GM19043 (cell line): Measurements from ENCODE around the gene JAK1.
"Not testable (repeated sequence)": the region's sequence is repeated elsewhere in the genome, so short reads cannot be mapped to it uniquely, and the experiment has no call there.

Experiments
- ATAC-seq: cut with Tn5 transposase; IDR thresholded peaks from one replicate; pipeline ENCODE4 v1.9.1; 2021; ENCODE audit warnings: low read depth; ENCODE audit not compliant: unreplicated experiment

JAK1 gene

DNA sequence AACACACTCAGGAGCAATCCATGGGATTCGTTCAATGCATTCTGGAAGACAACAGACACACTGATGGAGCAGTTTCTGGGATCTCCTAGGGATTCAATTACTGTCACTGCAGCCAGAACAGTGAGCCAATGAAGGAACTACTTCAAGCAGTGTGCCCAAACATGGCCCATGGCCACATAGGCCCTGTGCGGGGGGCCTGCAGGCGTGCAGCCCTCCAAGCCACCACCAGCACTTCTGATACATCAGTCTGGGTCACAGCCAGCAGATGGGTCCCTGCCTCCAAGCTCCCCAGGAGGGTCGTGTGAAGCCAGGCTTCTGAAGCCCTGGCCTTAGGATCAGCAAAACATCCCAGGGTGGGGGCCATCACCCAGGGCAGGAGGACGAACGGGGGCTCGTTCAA is 122.2 kb downstream of the JAK1 start:
- ATAC-seq = no peak

DNA sequence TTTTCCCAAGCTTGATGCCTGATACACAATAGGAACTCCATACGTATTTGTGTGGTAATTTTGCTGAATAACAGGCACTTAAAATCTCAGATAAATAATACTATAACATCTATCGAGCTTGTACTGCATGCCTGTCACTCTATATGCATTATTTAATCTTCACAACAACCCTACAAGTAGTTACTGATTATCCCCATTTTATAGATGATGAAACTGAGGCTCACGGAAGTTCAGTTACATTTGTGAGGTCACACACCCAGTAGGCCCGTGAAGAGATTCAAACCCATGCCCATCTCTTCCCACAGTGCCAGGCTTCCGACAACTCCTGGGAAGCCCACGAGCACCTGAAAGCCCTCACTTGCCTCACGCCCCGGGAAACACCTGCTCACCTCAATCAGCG is 122.7 kb downstream of the JAK1 start:
- ATAC-seq = no peak

DNA sequence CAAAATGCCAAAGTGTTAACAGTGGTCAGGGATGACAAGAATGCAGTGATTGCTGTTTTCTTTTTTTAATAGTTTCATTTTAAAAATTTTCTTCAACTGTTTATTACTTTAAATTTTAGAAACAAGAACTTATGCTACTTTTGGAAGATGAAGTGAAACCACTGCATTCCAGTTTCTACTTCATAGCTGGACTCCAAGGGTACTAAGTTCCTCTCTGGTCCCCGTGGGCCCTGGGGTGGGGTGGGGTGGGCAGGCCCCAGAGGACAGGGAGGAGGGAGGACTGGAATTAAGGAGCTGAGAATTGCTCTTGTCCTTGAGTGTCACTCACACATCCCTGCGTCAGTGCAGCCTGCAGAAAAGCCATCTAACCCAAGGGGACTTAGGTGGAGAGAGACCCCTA is 124.1 kb downstream of the JAK1 start:
- no peak for ATAC-seq

DNA sequence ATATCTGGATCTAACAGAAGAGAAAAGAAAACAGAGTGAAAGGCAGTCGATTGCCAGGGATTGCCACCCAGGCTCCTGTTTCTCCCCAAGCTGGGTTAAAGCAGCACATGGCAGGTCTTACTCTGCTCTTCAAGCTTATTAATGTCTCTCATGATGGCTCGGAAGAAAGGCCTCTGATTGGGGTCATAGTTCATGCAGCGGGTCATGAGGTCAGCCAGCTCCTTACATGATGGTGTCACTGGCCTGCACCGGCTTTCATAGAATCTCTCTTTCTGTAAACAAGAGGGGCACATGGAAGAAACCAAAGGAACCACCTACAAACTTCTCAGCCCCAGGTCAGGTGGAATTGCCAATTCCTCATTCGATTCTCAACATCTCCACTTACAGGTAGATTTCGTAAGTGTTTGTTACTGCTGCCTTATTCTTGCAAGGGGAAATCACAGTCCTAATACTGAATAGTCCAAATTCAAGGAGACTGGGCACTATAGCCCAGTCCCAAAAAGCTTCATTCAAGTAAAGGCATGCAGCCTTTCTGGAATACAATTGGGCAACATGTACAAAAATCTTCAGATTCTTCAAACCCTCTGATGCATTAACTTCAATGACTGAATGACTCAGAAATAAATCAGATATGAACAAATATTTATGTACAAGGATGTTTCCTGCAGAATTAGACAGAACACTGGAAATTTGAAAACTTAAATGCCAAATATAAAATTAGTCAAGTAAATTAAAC is 124.9 kb downstream of the JAK1 start:
- ATAC-seq = no peak

DNA sequence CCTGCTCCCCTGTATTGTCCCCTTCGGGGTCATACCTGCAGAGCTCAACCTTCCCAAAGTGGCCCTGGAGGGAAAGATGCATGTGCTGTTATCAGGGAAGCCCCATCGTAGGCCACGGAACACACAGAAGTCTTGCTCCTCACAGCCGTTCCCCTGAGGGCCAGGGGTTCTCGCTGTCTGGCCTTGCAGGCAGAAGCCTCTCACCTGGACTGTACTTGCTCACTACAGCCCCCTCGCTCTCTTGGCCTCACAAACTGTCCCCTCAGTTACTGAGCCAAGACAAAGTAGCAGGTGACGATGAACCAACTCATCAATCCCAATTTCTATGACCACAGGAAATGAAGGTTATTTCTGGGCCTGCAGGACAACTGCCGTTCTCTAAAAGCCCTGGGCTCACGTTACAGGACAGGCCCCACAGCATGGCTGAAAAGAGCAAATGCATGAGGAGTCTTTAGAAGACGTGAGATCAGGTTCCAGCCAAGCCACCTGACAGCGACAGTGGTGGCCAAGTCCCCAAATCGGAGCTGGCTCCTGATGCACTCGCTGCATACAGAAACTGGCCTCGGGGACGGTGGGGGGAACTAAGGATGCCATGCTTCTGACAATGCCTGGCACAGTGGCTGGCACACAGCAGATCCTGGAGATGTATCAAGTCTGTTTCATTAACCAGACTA is 126.5 kb downstream of the JAK1 start:
- no peak for ATAC-seq

DNA sequence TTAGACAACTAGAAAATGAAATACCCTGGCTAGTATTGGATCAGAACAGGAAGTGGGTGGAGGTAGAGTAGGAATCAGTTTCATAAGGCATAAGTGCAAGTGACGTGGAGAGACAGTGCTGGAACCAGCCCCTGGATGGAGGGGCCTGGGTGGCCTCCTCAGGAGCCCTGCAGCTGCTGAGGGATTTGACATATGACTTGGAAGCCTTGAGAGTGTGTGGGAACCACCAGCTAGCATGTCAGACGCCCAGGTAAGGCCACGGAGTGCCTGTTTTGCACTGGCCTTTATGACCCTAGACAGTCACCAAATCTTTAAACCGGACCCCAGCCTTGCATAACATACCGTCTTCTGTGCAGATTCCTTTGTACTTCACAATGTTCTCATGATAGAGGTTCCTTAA is 127.1 kb downstream of the JAK1 start:
- no peak for ATAC-seq

DNA sequence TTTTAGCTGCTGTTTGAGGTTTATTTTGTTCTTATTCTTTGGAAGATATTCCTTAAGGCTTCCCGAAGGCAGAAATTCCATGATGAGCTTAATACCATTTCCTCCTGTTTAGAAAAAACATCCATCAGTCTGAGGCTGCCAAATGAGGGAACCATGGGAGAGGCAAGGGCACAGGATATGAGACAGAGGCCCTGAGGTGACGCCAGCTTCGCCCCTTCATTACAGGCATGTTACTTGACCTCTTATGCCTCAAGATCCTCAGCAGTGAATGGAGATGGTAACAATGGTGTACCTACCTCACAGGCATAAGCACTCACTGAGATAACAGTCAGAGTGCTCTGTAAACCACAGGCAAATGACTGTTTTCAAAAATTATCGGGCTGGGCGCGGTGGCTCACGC is 127.9 kb downstream of the JAK1 start:
- no peak for ATAC-seq

DNA sequence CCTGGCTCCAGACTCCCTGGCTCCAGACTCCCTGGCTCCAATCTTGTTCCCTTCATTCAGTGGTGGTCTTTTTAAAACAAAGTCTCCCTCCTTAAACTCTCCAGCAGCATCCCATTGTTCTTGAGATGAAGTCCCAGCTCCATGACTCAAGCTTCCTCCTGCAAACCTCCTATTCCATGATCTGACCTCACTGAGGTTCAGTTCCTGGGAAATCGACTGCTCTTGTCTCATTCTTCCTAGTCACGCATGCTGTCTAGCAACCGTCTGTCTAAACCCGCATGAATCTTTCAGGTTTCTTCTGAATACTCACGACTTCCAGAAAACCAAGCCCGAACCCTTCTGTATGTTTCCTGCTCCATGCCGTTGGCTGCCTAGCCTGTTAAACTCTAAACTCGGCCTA is 129.5 kb downstream of the JAK1 start:
- no peak for ATAC-seq

DNA sequence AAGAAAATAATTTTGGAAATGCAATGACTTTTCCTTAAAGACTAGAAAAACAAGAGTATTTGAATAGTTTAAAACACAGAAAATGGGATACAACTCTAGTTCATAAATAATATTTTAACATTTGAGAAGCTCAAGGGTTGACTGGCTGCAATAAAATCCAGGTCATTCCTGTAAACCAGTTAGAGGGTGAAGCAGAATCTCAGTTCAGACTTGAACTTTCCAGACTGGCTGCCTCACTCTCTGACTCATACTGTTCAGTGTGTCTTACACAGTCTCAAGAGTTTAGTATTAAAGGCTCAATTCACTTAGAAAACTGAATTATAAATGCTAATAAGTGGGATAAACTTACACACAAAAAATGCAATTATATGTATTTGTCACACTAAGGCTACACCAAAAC is 131.6 kb downstream of the JAK1 start:
- ATAC-seq = no peak

DNA sequence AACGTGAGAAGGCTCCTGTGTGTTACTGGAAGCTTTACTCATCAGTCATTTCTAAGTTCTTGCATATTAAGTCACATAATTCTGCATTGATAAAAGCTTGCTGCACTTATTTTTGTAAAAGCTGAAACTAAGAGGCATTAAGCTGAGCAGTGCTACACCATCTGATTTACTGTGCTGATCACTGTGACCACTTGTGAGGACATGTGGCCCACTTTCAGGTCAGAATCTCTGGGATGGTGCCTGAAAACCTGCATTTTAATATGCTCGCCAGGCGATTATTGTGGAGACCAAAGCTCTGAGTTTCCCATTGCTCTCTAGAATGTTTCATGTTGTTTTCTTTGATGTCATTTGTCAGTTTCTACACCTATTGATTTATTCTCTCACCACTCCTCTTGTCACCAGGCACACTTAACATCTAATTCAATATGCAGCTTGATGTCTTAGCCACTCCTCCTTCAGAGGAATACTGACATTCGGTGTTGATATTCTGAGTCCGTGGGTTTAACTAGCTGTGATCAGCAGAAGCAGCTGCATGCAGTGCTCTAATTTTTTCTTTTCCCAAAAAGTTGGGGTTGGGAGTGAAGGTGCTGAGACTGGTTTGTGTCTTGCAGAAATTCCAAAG is 136.2 kb downstream of the JAK1 start:
- no peak for ATAC-seq

DNA sequence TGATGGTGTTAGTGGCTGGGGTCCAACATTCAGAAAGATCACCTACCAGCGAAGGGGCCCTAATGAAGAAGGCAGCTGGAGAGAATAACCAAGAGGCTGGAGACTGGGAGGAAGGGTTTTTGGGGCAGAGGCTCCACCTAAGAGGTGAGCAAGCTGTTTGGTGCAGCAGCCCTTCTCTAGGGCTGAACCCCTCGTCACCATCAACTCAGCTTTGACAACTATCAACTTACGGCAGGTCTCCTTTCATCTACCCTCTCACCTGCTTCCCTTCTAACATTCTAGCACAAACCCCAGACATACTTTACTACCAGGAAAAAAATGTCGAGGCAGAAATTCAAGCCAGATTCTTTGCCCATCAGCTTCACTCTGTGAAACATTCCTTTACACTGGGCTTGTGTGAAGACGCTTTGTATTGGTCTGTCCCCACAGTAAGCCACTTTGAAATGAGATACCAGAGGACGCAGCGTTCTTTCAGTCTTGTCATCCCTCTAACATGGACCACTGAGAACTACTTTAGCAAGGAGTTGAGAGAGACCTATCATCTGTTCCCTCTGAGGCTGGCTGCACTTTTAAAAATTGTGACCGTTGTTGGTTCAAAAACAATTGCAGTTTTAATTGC is 136.8 kb downstream of the JAK1 start:
- no peak for ATAC-seq

DNA sequence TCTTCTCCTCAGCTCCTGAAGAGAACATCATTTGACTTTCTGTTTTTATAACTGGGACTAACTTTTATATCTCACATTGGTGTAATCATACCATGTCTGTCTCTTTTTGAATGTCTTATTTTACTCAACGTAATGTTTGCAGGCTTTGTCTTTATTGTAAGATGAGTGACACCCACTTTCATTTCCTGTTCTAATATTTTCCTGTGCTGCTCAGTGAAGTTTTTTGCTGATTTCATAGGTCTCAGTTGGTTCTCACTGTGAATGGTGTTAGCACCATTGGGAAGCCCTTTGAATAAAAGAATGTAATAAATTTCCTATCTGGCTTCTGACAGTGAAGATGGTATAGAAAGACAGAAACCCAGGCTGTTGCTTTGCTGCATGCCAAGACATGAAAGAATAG is 137.5 kb downstream of the JAK1 start:
- ATAC-seq = no peak

DNA sequence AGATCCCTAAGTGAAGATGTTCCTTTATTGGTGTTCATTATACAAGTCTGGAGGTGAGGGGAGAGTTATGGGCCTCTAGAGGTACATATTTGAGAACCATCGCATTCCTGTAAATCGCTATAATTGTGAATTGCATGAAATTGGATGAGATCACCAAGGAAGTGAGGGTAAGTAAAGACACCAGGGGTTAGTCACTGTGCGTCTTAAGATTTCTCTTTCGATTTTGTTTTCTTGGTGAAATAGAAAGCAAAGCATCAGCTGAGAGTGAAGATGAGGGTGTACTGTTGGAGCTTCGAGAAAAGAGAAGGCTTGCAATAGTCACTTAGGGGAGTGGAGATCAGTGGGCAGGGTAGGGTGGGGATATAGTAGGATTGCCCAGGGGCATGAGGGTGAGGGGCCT is 139.4 kb downstream of the JAK1 start:
- no peak for ATAC-seq

DNA sequence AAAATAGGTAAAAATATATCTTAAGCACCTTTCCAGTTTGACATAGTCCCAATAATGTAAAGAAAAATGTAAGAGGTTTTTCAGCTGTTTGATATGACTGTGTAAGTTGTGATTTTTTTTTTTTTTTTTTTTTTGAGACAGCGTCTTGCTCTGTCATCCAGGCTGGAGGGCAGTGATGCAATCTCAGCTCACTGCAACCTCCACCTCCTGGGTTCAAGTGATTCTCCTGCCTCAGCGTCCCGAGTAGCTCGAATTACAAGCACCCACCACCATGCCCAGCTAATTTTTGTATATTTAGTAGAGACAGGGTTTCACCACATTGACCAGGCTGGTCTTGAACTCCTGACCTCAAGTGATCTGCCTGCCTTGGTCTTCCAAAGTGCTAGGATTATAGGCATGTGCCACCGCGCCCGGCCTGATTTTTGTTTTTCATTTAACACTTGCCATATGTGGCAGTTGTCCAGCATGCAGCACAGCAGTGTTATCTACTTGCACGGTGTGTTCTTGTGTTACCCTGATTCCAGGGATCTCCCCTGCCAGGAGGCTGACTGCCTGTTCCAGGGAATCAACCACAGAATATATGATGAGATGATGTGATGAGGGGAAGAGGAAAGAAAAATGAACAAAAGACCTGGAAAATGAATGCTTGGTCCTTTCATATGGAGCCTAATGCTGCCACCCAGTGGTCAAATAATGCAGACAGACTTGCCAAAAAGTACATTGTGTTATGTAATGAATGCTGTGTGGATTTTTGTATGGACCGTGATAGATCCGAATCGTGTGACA is 142.5 kb downstream of the JAK1 start:
- no peak for ATAC-seq

DNA sequence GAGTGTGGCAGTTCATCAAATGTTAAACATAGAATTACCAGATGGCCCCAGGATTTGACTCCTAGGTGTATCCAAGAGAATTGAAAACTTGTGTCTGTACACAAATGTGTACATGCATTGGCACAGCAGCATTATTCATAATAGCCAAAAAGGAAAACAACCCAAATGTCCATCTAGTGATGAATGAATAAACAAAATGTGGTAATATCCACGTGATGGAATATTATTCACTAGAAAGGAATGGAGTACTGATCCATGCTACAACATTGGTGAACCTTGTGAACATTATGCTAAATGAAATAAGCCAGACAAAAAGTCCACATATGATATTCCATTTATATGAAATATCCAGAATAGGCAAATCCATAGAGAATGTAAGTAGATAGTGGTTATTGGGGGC is 143.7 kb downstream of the JAK1 start:
- no peak for ATAC-seq

DNA sequence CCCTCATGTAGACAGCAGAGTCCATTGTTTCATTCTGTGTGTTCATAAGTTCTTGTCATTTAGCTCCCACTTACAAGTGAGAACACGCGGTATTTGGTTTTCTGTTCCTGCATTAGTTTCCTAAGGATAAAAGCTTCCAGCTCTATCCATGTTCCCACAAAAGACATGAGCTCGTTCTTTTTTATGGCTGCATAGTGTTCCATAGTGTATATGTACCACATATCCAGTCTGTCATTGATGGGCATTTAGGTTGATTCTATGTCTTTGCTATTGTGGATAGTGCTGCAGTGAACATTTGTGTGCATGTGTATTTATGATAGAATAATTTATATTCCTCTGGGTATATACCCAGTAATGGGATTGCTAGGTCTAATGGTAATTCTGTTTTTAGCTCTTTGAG is 145.8 kb downstream of the JAK1 start:
- not testable (repeated sequence) for ATAC-seq

DNA sequence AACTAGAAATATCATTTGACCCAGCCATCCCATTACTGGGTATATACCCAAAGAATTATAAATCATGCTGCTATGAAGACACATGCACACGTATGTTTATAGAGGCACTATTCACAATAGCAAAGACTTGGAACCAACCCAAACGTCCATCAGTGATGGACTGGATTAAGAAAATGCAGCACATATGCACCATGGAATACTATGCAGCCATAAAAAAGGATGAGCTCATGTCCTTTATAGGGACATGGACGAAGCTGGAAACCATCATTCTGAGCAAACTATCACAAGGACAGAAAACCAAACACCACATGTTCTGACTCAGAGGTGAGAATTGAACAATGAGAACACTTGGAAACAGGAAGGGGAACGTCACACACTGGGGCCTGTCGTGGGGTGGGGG is 149.0 kb downstream of the JAK1 start:
- ATAC-seq = not testable (repeated sequence)

DNA sequence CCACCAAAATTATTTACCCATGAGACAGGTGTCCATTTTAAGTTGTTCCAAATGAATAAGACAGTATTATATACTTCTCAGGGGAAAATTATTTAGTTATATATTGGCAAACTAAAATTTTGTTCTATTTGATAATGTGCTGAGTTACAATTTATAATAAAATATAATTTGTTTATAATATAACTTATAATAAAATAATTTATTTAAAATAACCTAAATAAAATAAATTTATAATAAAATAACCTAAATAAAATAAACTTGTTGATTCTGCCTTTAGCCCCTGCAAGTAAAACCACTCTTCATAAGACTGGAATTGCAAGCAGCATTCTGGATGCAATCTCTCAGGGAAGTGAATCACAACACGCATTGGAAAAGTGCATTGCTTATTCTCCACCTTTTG is 151.9 kb downstream of the JAK1 start:
- ATAC-seq = no peak

DNA sequence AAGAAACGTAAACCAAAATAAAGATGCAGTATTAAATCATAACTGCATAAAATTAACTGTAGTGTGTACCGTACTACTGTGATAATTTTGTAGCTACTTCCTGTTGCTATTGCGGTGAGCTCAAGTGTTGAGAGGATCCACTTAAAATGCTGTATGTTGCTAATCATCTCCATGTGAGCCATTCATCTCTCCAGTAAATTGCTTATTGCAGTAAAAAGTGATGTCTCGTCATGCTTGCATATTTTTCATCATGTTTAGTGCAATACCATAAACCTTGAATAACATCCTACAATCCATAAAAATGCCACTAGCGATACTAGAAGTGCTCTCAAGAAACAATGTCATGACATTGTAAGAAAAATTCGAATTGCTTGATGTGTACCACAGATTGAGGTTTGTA is 155.2 kb downstream of the JAK1 start:
- ATAC-seq = no peak

DNA sequence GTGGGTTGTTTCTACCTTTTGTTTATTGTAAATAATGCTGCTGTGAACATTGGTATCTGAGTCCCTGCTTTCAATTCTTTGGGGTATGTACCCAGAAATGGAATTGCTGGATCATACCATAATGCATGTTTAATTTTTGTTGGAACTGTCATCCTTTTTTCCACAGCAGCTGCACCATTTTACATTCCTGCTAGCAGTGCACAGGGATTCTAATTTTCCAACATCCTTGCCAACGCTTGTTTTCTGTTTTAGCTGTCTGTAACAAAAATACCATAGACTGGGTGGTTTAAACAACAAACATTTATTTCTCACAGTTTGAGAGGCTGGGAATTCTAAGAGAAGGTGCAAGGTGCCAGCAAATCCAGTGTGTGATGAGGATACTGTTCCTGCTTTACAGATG is 156.3 kb downstream of the JAK1 start:
- no peak for ATAC-seq

DNA sequence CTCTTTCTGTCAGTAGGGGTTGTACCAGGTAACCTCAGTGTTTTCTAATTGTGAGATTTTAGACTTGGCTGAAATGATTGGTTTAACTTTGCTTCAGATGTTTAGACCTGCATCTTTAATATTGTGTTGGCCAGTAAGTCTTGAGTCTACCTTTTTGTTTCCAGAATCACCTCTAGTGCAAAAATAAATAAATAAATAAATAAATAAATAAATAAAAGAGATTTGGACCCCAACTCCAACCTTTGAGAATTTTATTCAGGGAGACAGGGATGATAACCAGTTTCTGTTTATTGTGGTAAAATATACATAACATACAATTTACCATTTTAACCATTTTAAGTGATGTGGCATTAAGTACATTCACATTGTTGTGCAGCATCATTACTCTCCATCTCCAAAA is 157.0 kb downstream of the JAK1 start:
- no peak for ATAC-seq
